ENCODE results near the gene SCD5.

SCD5 gene

DNA sequence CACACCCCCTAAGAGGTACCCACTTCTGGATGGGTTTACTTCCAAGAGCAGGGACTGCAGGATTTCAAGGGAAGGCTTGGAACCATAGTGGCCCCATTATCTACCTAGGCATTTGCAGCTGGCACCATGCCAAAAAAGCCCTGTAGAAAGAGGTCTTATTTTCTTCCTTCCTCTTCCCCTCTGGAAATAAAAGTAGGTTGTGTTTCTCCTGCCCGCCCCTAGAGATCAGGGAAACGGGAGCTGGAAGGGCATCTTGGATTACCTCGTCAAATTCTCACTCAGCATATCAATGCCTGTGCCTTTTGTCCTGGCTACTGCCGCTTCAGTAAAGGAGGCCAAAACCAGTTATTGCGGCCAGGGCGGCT is 1.6 kb downstream of the SCD5 start:
- no peak for DNase-seq (ENCODE audit: low read depth)

- DNase-seq (ENCODE audit: low read depth), result no peak
These were observed 5.5 kb downstream of the SCD5 start for GRCh38 chr4:82792912-82793649.

- no peak for DNase-seq (ENCODE audit: low read depth)
These were observed 7.4 kb downstream of the SCD5 start for GRCh38 chr4:82791179-82791578.

DNA sequence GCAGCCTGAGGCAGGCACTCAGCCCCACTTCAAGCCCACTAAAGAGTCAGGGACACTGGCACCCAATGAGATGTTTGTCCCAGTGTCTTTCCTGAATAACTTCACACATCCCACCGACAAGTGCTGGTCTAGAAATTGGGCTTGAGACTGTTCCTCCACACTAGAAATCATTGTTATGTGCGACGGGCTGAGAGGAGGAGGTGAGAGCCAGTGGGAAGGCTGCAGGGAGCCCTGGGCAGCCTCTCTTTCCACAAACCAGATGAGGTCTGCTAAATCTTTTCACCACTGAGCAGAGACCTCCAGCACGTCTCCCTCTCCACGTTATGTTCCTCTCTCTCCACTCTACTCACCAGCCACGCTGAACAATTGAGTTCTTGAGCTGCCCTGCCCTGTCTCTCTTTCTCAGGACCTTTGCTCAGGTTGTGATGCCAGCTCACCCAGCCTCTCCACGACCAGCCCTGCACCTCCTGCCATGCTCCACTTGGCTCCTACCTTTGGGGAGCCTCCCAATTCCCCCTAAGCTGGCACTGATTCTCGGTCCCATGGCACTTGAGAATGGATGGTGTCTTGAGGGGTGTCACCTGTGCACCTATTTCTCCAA is 8.4 kb downstream of the SCD5 start:
- DNase-seq (ENCODE audit: low read depth), result no peak

DNA sequence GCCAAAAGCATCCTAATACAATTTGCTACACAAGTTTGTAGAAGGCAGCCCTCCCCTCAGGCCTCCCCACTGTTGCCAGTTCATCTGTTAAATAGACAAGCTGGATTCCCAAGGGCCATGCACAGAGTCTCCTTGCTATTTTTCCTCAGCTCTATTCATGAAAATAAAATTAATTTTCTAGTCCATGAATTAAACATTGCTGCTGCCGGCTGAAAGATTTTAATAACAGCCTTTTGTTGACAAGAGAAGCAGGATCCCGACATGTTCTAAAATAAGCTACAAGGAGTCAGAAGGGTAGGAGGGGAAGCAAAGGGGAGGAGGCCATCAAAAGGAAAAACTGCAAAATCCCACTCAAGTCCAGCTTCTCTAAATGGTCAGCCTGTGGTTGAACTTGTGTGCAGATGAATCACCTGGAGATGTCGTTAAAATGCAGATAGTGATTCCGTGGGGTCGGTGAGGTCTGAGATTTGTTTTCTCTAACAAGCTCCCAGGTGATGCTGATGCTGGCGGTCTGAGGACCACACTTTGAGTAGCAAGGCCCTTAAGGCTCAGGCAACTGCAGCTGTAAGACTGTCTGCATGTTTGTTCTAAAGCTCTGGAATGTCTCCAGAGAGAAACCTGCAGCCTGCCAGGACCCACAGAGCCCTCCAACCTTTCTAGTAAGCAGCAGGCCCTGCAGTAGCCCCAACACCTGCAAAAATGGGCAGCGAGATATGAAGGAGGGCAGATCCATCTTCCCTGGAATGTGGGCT is 9.4 kb downstream of the SCD5 start:
- no peak for DNase-seq (ENCODE audit: low read depth)

GRCh38 chr4:82787342-82787741 is 11.3 kb downstream of the SCD5 start:
- DNase-seq (ENCODE audit: low read depth), result no peak

- no peak for DNase-seq (ENCODE audit: low read depth)
These were observed 11.8 kb downstream of the SCD5 start for GRCh38 chr4:82786828-82787227.

- DNase-seq (ENCODE audit: low read depth), result no peak
These were observed 12.8 kb downstream of the SCD5 start for GRCh38 chr4:82785611-82786400.

DNA sequence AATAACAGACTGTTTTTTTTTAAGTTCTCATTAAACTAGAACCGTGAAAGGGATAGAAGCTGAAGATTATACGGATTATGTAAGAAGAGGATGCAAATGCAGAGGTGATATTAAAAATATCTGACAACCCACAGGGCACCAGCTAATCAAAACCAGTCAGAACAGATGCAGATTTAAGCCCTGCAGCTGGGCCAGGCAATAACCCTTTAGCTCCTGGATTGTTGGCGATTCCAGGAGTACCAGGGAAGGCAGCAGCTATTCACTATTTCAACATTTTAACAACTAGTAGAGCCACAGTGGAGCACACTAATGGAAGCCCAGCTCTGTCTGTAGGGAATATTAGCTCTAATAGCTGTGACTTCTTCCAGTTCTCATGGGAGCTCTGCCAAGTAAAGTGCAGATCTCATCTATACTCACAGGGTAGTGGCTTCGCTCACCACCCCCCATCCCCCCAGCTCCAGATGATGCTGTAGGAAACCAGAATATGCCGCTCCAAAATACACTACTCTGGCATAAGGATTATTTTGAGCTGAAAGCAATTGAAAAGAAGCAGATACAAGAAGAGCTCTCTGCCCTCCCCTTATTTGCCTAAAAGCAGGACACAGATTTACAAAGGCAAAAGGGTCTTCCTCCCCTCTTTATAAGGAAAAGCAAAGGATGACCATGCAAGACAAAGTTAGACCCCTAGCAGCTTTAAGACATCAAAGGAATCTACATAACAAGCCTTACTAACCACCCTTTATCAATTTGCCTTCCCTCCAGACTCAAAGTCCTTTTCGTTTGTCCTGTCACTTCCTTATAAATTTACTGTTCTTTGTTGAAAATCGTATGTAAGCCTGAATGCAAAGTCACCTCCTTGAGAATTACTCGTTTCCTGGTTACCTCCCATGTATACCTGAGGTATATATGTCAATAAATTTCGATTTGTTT is 13.7 kb downstream of the SCD5 start:
- no peak for DNase-seq (ENCODE audit: low read depth)

DNA sequence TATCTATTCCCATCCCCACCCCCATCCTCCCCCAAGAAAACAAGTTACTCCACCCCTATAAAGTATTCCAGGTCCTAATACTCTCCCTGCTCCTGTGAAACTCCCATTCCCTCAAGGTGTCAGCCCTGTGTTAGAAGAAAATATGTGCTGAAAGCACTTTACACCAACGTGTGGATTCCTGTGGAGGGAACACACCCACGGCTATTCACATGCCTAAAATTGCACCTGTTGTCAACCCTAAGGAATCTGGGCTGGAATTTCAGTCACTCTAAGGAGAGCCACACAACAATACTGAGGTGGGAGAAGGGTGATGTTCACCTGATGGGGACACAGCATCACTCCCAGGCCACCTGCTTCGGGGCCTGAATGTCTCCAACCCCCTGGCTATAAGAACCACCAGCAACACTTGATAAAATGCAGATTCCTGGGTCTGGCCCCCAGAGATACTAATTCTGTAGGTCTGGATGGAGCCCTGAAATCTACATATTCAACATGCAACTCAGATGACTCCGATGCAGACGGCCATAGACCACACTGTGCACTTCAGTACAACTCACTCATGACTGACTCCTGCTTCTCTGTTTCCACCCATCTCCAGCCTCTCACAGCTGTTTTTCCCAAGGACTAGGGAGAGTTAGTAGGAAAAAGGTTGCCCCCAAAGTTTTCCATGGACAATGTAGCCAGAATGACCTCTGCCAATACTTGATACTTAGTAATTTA is 15.8 kb downstream of the SCD5 start:
- DNase-seq (ENCODE audit: low read depth), result no peak

GRCh38 chr4:82780752-82781231 is 17.8 kb downstream of the SCD5 start:
- no peak for DNase-seq (ENCODE audit: low read depth)

GRCh38 chr4:82780170-82780751 is 18.3 kb downstream of the SCD5 start:
- no peak for DNase-seq (ENCODE audit: low read depth)

DNA sequence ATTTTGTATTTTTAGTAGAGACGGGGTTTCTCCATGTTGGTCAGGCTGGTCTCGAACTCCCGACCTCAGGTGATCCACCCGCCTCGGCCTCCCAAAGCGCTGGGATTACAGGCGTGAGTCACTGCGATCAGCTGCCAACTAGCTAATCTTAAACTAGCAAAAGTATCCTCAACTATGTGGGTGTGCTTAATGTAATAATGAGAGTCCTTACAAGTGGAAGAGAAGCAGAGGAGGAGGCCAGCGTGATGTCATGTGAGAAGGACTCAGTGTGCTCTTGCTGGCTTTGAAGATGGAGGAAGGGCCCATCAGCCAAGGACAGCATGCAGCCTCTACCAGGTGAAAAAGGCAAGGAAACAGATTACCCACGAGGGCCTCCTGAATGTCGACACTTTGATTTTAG is 19.6 kb downstream of the SCD5 start:
- no peak for DNase-seq (ENCODE audit: low read depth)

- no peak for DNase-seq (ENCODE audit: low read depth)
These were observed 20.6 kb downstream of the SCD5 start for GRCh38 chr4:82777857-82778525.

DNA sequence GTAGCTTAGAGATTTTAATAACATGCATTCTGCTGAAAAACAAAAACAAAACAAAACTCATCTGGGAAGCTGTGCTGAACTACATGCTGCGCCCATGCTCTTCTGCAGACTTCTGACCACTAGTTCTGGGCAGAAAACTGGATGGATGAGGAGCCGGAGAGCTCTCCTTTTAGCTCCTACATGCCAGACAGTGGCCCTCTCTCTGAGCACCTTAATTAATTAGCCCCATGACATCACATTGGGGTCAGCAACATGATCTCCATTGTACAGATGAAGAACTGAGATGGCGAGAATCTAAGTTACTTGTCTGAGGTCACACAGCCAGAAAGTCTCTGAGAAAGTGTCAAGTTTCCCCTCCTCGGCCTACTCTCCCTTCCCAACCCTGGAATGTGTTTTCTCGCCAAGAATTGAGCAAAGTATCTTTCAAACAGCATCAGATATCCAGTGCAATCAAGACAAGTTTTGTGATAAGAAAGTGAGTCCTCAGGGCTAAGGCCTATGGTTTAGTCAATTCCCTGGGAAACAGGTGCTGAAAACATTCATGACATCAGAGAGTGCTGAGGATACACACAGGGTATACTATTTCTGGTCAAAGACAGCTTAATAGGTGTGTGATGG is 21.6 kb downstream of the SCD5 start:
- DNase-seq (ENCODE audit: low read depth), result no peak

DNA sequence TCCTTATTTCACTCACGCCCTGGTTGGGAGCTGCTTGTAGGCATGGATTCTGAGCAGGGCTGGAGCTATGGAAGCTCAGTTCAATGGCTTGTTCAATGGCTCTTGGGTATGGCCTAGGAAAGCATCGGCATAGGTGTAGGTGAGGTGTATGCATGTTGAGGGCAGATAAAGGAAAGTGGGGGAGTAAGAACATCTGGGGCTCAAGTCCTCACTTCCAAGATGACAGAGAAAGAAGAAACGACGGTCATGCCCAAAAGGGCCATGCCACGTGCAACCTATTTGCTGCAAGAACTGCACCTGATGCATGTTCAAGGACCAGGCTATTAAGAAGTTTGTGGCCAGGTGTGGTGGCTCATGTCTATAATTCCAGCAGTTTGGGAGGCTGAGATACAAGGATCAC is 23.4 kb downstream of the SCD5 start:
- no peak for DNase-seq (ENCODE audit: low read depth)

- no peak for DNase-seq (ENCODE audit: low read depth)
These were observed 23.9 kb downstream of the SCD5 start for GRCh38 chr4:82774711-82775171.

DNA sequence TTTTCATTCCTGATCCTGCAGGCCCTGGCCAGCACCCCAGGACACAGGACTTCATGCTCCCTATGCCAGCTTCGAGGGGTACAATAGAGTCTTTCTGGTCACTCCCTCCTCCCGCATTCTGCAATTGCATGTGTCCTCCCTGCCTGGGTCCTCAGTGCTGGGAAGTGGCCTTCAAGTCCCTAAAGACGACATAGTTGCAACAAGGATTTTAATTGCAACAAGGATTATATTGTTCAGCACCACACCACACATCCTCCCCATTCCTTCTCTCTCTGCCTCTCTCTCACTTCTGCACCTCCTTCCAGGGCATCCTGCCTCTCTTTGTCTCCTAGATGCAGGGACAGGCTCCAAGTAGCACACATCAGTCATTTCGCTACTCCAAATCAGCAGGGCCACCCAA is 25.5 kb downstream of the SCD5 start:
- no peak for DNase-seq (ENCODE audit: low read depth)

DNA sequence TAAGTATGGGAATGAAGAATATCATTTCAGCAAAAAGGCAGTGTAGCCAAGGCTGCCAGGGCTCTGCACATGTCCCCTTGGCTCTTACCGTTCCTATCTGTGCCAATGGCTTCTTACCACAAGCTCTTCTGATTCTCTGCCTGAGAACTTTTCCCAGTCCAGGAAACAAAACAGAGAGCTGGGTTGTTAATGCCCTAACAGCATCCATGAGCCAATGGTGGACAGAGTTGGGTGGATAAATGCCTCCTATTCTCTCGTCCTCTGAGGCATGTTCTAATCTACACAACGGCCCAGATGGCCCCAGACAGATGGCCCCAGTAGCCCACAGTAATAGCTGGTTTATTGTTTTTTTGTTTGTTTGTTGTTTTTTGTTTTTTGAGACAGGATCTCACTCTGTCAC is 28.0 kb downstream of the SCD5 start:
- DNase-seq (ENCODE audit: low read depth), result no peak

All from stimulated activated CD8-positive, alpha-beta memory T cell treated with anti-CD3 and anti-CD28 coated beads, Interleukin-4, amount 100 ng/mL, for 24 hours (primary cell).